OCI-LY3 (cell line): ENCODE measurements around the gene CLSTN1.

ENCODE experiments used
- EZH2phosphoT487 ChIP-seq: fragments of 200-600 bp; shearing (Covaris generic); IDR thresholded peaks from 2 replicates; pipeline ENCODE4 v1.6.1; 2018; ENCODE audit warnings: antibody characterized with exemption, mixed run types, low read depth
- TF ChIP-seq, protein P1 (sequence below): fragments of 200-600, 300-600 bp; sonication (generic); IDR thresholded peaks from 2 replicates; pipeline ENCODE4 v1.5.1; 2014; ENCODE audit warnings: antibody characterized with exemption, low read length, low read depth

DNA sequence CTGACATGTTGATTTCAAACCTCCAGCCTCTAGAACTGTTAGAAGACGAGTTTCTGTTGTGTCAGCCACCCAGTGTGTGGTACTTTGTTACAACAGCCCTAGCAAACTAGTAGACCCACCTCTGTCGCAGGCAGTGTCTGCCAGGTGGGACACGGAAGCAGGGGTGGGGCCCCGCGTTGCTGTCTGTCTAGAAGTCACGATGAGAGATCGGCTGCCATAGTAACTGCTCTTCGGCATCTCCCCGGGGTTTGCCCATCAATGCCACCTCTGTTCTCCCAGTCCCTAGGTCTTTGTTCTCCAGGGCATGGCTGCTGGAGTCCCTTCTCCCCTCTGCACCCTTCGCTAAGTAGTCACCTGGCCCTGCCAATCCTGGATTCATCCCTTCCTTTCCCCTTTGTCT lies 15.2 kb upstream of the CLSTN1 start:
- TF ChIP-seq, protein P1, sequence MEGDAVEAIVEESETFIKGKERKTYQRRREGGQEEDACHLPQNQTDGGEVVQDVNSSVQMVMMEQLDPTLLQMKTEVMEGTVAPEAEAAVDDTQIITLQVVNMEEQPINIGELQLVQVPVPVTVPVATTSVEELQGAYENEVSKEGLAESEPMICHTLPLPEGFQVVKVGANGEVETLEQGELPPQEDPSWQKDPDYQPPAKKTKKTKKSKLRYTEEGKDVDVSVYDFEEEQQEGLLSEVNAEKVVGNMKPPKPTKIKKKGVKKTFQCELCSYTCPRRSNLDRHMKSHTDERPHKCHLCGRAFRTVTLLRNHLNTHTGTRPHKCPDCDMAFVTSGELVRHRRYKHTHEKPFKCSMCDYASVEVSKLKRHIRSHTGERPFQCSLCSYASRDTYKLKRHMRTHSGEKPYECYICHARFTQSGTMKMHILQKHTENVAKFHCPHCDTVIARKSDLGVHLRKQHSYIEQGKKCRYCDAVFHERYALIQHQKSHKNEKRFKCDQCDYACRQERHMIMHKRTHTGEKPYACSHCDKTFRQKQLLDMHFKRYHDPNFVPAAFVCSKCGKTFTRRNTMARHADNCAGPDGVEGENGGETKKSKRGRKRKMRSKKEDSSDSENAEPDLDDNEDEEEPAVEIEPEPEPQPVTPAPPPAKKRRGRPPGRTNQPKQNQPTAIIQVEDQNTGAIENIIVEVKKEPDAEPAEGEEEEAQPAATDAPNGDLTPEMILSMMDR, result no peak
- no peak for TF ChIP-seq EZH2phosphoT487
